Esophagus (tissue), 2 donors: ENCODE measurements around the gene USP35. TPM values are rescaled to one million over a fixed set of nuclear protein-coding genes. Genes with fewer than 3 reads are reported as not detected.
"Not testable (repeated sequence)": the region's sequence is repeated elsewhere in the genome, so short reads cannot be mapped to it uniquely, and the experiment has no call there.

Source experiments
- H3K27ac ChIP-seq, 2 donors: one replicate each; pipeline ENCODE4 v1.5.1; 2013; ENCODE audit warnings: low read depth in 2 of 2, mild to moderate bottlenecking in 2 of 2, inconsistent platforms in 1 of 2, low read length in 1 of 2, moderate library complexity in 1 of 2
- H3K27me3 ChIP-seq, 2 donors: one replicate each; pipeline ENCODE4 v1.6.1; 2013; ENCODE audit warnings: low read length in 2 of 2, control low read depth in 1 of 2, mild to moderate bottlenecking in 1 of 2; ENCODE audit not compliant: insufficient read depth in 2 of 2, control insufficient read depth in 1 of 2
- H3K36me3 ChIP-seq, 2 donors: one replicate each; pipeline ENCODE4 v1.6.1; 2013; ENCODE audit warnings: low read length in 1 of 2; ENCODE audit not compliant: control insufficient read depth in 2 of 2, insufficient read depth in 2 of 2
- H3K4me1 ChIP-seq, 2 donors: one replicate each; pipeline ENCODE4 v1.6.1; 2013; ENCODE audit warnings: low read length in 1 of 2; ENCODE audit not compliant: control insufficient read depth in 2 of 2, insufficient read depth in 2 of 2
- H3K4me3 ChIP-seq, 2 donors: one replicate each; pipeline ENCODE4 v1.5.1; 2013; ENCODE audit warnings: low read length in 2 of 2, mild to moderate bottlenecking in 2 of 2, low read depth in 1 of 2, moderate library complexity in 1 of 2
- H3K9me3 ChIP-seq, 2 donors: one replicate each; pipeline ENCODE4 v1.6.1; 2013; ENCODE audit warnings: mild to moderate bottlenecking in 2 of 2, low read depth in 1 of 2, low read length in 1 of 2, moderate library complexity in 1 of 2; ENCODE audit not compliant: control insufficient read depth in 2 of 2, insufficient read depth in 1 of 2
- WGBS, 2 donors: extraction: QIAGEN DNeasy Blood & Tissue Kit; methylation state at CpG; one replicate each; pipeline ENCODE4 v1.1.7; 2013; 5-methylcytosine and 5-hydroxymethylcytosine counted together
- polyA plus RNA-seq, 2 donors: library from polyadenylated mRNA; stranded (reverse); fragments of 200-250 nt; gene quantifications; one replicate each; pipeline ENCODE4 v1.2.3, GENCODE V29; 2013
- donor health status: healthy with polysubstance abuse.
- donor health status: Bipolar disorder and iron deficiency.

Gene USP35
- polyA plus RNA-seq, 2 donors: 4.1 to 7.7 TPM

DNA sequence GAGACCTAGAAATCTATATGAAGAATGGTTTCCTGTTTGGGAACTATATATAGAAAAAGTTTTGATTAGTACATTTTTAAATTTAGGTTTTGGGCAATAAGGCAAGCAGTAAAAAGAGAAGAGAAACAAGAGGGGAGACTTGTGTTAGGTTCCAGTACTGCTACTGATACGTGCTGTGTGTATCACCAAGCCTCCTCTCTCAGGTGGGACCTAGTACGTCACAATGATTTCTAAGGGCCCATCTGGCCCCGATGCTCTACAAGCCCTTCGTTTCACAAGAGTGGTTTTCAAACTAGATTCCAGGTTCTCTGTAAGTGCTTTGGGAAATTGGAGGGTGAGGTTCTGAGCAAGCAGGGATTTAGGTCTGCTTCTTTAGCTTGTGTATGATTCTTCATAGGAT, 39.2 kb downstream of the USP35 start:
- H3K4me3 ChIP-seq: no peak overlapping the region
- H3K4me1 ChIP-seq: peaks cover 0 to 3% of the 10 kb centered on the region in 2 donors
- no peaks in the 10 kb centered on the region for H3K27me3 ChIP-seq
- 86% methylated on average over 4 of the region's 4 CpGs for WGBS, 2 donors
- H3K27ac ChIP-seq: no peak overlapping the region
- peaks cover 0 to 13% of the 10 kb centered on the region in 2 donors for H3K36me3 ChIP-seq
- H3K9me3 ChIP-seq: no peaks in the 10 kb centered on the region

DNA sequence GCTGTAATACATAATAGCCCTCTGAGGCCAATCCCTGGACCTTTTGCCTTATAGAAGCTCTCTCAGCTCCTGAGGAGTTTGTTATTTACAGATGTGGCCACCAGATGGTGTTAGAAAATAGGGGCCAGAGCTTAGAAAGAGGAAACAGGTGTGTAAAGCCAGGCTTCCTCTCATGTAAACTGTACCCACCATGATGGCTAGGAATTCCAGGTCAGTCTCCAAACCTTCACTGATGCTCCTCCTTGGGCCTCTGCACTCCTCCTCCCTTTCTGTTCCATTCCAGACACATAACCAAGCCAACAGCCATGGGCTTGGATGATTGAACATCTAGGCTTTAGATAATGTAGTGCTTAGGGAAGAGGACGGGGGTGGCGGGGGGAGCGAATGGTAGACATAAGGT, 39.7 kb downstream of the USP35 start:
- 99% methylated on average over 3 of the region's 3 CpGs for WGBS, 2 donors

DNA sequence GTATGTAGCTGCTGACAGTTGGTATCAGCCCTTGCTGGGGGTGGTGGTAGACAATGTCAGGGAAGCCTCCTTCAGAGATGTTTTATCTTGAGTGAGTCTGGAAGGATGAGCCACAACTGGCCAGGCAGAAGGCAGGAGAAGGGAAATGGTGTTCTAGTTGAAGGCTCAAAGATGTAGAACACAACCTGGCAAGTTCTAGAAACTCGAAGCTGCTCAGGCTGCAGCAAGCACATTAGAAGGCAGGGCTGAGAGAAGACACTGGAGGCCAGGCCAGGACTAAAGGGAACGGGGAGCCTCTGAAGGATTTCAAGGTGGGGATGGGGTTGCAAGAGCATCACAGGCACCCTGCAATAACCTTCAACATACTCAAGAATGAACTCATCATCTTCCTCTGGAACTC, 40.4 kb downstream of the USP35 start:
- Histone ChIP-seq H3K36me3 (peaks cover 1 to 7% of the 10 kb centered on the region in 2 donors), H3K27me3 (no peaks in the 10 kb centered on the region), H3K27ac (no peak overlapping the region), H3K4me1 (peaks cover 0 to 3% of the 10 kb centered on the region in 2 donors), H3K9me3 (no peaks in the 10 kb centered on the region), H3K4me3 (no peak overlapping the region)
- 82 to 91% methylated on average over 2 of the region's 2 CpGs for WGBS, 2 donors

More for the DNA sequence above, 39.7 kb downstream of the USP35 start:
- Histone ChIP-seq H3K36me3 (peaks cover 0 to 8% of the 10 kb centered on the region in 2 donors), H3K4me3 (no peak overlapping the region), H3K4me1 (peaks cover 0 to 3% of the 10 kb centered on the region in 2 donors), H3K27me3 (no peaks in the 10 kb centered on the region), H3K9me3 (no peaks in the 10 kb centered on the region), H3K27ac (no peak overlapping the region)

DNA sequence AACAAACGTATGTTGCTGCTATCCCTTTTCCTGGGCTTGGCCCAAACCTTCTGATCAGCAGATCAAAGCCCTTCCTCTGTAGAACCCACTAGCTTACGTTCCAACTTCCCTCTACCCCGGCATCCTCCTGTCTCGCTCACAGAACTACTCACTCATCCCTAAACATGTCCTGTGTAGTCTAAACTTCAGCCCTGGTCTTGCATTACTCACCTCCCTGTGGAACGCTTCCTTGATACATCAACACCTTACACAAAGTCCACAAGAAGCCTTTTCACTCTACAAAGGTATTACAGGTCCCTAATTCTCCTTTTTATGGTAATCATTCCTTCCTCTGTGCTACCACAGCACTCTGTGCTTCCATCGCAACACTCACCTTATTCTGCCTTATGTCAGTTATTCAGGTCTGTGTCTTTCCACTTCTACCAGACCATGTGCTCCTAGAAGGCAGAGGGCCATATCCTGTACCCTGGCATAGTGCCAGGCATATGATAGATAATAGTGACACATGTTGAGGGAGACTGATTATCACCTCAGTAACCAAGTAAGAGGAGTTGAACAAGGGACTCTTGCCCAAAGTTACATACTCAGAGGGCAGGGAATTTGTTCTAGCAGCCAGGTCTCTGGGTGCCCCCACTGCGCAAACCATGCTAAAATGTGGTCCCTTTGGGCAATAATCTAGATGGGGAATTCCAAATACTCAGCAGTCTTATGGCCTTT, 41.6 kb downstream of the USP35 start:
- Histone ChIP-seq H3K4me3 (no peak overlapping the region), H3K9me3 (no peaks in the 10 kb centered on the region), H3K27ac (no peak overlapping the region), H3K36me3 (peaks cover 2% of the 10 kb centered on the region in 2 donors), H3K4me1 (peaks cover 0 to 3% of the 10 kb centered on the region in 2 donors), H3K27me3 (no peaks in the 10 kb centered on the region)
- 83 to 86% methylated on average over 7 of the region's 7 CpGs for WGBS, 2 donors

DNA sequence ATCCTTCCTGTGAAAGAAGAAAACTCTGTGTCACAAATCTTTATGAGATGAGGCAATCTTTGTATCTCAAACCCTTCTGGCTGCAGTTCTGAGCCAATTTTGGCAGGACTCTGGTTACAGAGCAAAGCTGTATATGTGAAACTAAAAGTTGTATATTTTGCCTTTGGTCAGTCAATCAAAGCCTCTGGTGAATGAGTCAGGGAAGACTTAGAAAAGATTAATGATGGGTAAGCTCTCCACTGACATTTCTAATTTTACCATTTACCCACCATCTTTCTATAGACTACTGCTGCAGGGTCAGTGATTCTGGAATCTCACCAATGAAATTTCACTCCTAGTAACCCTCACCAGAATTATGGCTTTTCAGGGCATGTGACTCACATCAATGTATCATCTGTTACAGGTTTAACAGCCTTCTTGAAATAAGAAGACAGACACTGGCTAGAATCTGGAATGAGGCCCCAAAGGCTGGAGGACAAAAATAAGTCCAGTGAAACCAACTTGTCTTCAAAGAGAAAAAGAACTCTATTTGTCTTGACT, 43.3 kb downstream of the USP35 start:
- H3K27ac ChIP-seq: no peak overlapping the region
- H3K27me3 ChIP-seq: no peaks in the 10 kb centered on the region
- H3K9me3 ChIP-seq: no peaks in the 10 kb centered on the region
- peaks cover 2% of the 10 kb centered on the region in 2 donors for H3K36me3 ChIP-seq
- H3K4me3 ChIP-seq: no peak overlapping the region
- peaks cover 0 to 3% of the 10 kb centered on the region in 2 donors for H3K4me1 ChIP-seq

DNA sequence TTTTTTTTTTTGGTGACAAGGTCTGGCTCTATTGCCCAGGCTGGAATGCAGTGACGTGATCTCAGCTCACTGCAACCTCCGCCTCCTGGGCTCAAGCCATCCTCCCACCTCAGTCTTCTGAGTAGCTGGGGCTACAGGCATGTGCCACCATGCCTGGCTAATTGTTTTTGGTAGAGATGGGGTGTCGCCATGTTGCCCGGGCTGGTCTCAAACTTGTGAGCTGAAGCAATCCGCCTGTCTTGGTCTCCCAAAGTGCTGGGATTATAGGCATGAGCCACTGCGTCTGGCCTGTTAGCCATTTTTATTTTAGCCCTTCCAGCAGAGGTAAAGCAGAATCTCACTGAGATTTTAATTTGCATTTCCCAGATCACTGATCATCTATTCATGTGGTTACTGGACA, 44.3 kb downstream of the USP35 start:
- not testable (repeated sequence) for H3K9me3 ChIP-seq, H3K27me3 ChIP-seq, H3K27ac ChIP-seq, H3K4me1 ChIP-seq, H3K4me3 ChIP-seq, H3K36me3 ChIP-seq
- WGBS, 2 donors: 49 to 86% methylated on average over 6 of the region's 6 CpGs

DNA sequence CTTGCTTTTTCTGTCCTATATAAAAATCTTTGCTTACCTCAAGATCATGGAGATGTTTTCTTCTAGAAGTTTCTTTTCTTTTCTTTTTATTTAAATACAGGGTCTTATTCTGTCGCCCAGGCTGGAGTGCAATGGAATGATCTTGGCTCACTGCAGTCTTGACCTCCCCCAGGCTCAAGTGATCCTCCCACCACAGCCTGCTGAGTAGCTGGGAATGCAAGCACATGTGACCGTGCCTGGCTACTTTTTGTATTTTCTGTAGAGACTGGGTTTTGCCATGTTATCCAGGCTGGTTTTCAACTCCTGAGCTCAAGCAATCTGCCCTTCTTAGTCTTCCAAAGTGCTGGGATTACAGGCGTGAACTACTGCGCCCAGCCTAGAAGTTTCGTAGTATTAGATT, 45.3 kb downstream of the USP35 start:
- WGBS, 2 donors: 96 to 97% methylated on average over 5 of the region's 5 CpGs

DNA sequence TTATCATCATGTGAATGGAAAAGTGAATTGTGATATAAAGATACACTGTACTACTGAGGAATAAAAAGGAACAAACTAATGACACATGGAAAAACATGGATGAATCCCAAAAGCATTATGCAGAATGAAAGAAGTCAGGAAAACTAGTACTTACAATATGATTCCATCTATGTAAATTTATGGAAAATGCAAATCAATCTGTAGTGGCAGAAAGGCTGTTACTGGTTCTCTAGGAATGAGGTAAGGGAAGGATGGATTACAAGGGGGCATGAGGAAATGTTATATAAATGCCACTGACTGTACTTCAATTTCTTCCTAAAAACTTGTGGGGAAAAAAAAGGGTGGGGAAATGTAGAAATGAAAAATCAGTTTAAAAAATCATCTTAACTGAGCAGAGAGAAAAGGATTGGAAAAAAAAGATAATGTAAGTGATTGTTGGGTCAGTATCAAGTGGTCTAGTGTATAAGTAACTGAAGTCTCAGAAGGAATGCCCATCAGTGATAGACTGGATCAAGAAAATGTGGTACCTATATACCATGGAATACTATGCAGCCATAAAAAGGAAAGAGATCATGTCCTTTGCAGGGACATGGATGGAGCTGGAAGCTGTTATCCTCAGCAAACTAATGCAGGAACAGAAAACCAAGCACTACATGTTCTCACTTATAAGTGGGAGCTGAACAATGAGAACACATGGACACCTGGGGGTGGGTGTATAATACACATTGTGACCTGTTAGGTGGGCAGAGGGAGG, 48.8 kb downstream of the USP35 start:
- Histone ChIP-seq H3K4me3 (no peak overlapping the region), H3K4me1 (no peaks in the 10 kb centered on the region), H3K27ac (no peak overlapping the region), H3K27me3 (no peaks in the 10 kb centered on the region), H3K36me3 (peaks cover 0 to 2% of the 10 kb centered on the region in 2 donors), H3K9me3 (peaks cover 0 to 3% of the 10 kb centered on the region in 2 donors)

More for the DNA sequence above, 45.3 kb downstream of the USP35 start:
- no peak overlapping the region for H3K27ac ChIP-seq
- H3K4me1 ChIP-seq: peaks cover 0 to 3% of the 10 kb centered on the region in 2 donors
- no peaks in the 10 kb centered on the region for H3K27me3 ChIP-seq
- H3K36me3 ChIP-seq: peaks cover 0 to 2% of the 10 kb centered on the region in 2 donors
- H3K9me3 ChIP-seq: no peaks in the 10 kb centered on the region
- no peak overlapping the region for H3K4me3 ChIP-seq

DNA sequence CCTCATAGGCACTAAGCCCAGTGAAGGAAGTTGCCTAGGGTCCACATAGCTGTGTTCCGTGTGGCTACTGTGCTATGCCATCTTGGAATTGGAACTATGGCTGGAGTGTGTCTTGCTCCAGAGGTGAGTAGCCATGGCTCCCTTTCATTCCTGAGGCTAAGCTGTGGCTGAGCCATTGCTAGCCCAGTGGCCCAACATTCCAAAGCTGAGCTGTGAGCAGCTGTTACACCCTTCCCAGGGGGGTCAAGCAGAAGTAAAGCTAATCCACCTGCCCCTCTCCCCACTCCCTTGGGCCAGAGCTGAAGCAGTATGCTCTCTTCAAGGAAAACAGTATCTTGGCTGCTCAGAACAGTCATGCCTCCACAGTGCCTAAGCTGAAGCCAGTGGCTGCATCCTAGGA, 51.1 kb downstream of the USP35 start:
- Histone ChIP-seq H3K27me3 (no peaks in the 10 kb centered on the region), H3K4me1 (no peaks in the 10 kb centered on the region), H3K4me3 (no peak overlapping the region), H3K36me3 (no peaks in the 10 kb centered on the region), H3K9me3 (peaks cover 0 to 3% of the 10 kb centered on the region in 2 donors), H3K27ac (no peak overlapping the region)
- 94 to 97% methylated on average over 1 of the region's 1 CpG for WGBS, 2 donors
